ENCODE measurements around the gene IL33. TPM values are rescaled to one million over a fixed set of nuclear protein-coding genes. Genes with fewer than 3 reads are reported as not detected.

The IL33 gene
- total and polyA plus RNA-seq, 2 donors = 9.3 to 14.5 TPM

DNA sequence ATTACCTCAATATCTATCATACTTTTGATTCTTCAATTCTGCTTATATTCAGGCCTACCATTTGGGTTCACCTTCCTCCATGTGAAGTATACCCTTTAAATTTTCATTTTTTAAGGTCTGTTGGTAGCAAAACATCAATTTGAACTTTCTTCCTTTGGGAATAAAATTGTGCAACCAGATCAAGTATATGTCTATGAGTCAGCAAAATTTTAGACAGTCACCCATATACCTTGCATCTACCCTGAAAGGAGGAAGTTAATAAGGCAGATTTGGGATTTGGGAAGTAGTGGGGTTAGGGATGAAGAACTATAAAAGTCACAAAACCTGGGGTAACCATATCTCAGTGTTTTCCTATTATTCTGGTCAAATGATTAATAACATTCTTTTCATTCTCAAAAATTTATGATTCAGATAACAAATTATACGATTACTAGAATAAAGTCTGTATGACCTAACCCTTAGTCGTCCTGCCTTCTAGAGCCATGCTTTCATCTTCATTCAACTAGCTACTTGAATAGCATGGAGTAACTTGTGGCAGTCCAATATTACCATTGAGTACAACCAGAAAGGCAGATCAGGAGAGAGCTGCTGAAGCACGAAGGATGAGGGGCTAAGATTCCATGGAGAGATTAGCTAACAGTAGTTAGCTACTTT is 2.8 kb upstream of the IL33 start:
- Histone ChIP-seq H3K36me3 (ENCODE audit: control insufficient read depth in 2 of 2, insufficient read depth in 2 of 2, low read length in 1 of 2) (no peaks in the 10 kb centered on the region), H3K27ac (ENCODE audit: low read depth in 1 of 2, low read length in 1 of 2) (no peak overlapping the region), H3K4me1 (ENCODE audit: control insufficient read depth in 2 of 2, insufficient read depth in 2 of 2, low read length in 2 of 2) (no peaks in the 10 kb centered on the region), H3K27me3 (ENCODE audit: control insufficient read depth in 2 of 2, insufficient read depth in 1 of 2, low read length in 1 of 2) (peaks cover 0 to 2% of the 10 kb centered on the region in 2 donors), H3K4me3 (ENCODE audit: low read length in 2 of 2) (no peak overlapping the region), H3K9me3 (ENCODE audit: control insufficient read depth in 2 of 2, insufficient read depth in 1 of 2, low read length in 1 of 2) (no peaks in the 10 kb centered on the region)
- no peak for DNase-seq (ENCODE audit: low read depth in 6 of 9, low spot score in 9 of 9)
- 96% methylated on average over 3 of the region's 3 CpGs for WGBS

DNA sequence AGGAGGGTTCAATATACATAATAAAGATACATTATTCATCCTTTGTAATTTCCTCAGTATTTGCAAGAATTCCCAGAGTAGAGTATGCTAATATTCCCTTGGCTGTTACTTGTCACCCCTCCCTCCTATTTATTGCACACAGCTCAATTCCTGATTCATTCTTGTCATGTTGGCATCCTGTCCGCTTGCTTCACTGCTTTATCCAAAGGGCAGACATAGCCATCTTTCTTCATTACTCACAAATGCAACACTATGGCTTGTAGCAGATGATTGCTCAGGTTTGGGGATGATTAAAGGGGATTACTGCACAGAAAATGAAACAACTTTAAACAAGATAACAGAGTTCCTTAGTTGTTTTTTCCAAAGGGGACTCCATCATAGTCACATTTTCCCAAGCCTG is 1.2 kb upstream of the IL33 start:
- H3K27ac ChIP-seq (ENCODE audit: low read depth in 1 of 2, low read length in 1 of 2) = no peak overlapping the region
- WGBS = 93% methylated on average over 1 of the region's 1 CpG

DNA sequence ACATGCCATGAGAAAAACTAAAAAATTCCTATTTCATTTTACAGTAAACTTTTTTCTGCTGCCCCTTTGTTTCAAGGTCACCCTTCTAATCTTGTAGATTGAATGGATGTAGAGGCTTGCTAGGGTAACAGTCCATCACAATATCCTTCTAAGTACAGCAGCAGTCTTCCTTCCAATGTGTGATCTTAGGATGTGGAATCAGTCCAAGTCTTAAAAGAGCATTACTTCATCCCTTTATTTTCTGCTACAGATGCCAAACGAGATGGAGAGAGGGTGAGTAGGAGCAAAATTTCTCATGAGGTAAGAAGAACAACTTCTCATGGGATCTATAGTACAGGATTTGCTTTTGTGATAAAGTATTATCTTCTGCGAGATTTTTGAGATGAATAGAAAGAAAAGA is 704 bp upstream of the IL33 start:
- H3K27me3 ChIP-seq (ENCODE audit: control insufficient read depth in 2 of 2, insufficient read depth in 1 of 2, low read length in 1 of 2) = peaks cover 0 to 3% of the 10 kb centered on the region in 2 donors
- H3K4me3 ChIP-seq (ENCODE audit: low read length in 2 of 2) = no peak overlapping the region
- H3K4me1 ChIP-seq (ENCODE audit: control insufficient read depth in 2 of 2, insufficient read depth in 2 of 2, low read length in 2 of 2) = no peaks in the 10 kb centered on the region
- no peak for DNase-seq (ENCODE audit: low read depth in 6 of 9, low spot score in 9 of 9)
- 88% methylated on average over 2 of the region's 2 CpGs for WGBS
- H3K9me3 ChIP-seq (ENCODE audit: control insufficient read depth in 2 of 2, insufficient read depth in 1 of 2, low read length in 1 of 2) = no peaks in the 10 kb centered on the region
- H3K27ac ChIP-seq (ENCODE audit: low read depth in 1 of 2, low read length in 1 of 2) = no peak overlapping the region
- H3K36me3 ChIP-seq (ENCODE audit: control insufficient read depth in 2 of 2, insufficient read depth in 2 of 2, low read length in 1 of 2) = no peaks in the 10 kb centered on the region

More for the DNA sequence above, 1.2 kb upstream of the IL33 start:
- no peak overlapping the region for H3K4me3 ChIP-seq (ENCODE audit: low read length in 2 of 2)
- H3K27me3 ChIP-seq (ENCODE audit: control insufficient read depth in 2 of 2, insufficient read depth in 1 of 2, low read length in 1 of 2) = peaks cover 0 to 3% of the 10 kb centered on the region in 2 donors
- H3K4me1 ChIP-seq (ENCODE audit: control insufficient read depth in 2 of 2, insufficient read depth in 2 of 2, low read length in 2 of 2) = no peaks in the 10 kb centered on the region
- no peak for DNase-seq (ENCODE audit: low read depth in 6 of 9, low spot score in 9 of 9)
- no peaks in the 10 kb centered on the region for H3K36me3 ChIP-seq (ENCODE audit: control insufficient read depth in 2 of 2, insufficient read depth in 2 of 2, low read length in 1 of 2)
- no peaks in the 10 kb centered on the region for H3K9me3 ChIP-seq (ENCODE audit: control insufficient read depth in 2 of 2, insufficient read depth in 1 of 2, low read length in 1 of 2)

DNA sequence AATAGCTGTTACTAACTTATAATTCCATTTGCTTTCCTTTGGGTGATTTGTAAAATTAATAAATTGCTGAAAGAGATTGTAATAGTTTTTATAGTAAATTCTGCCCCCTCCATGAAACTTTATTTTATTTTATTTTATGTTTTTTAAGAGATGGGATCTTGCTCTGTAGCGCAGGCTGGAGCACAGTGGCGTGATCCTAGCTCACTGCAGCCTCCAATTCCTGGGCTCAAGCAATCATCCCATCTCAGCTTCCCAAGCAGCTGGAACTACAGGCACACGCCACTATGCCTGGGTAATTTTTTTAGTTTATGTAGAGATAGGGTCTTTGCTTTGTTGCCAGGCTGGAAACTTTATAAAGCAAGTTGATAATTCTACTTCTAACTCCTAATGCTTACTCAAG is 395 bp downstream of the IL33 start:
- Histone ChIP-seq H3K36me3 (ENCODE audit: control insufficient read depth in 2 of 2, insufficient read depth in 2 of 2, low read length in 1 of 2) (no peaks in the 10 kb centered on the region), H3K9me3 (ENCODE audit: control insufficient read depth in 2 of 2, insufficient read depth in 1 of 2, low read length in 1 of 2) (no peaks in the 10 kb centered on the region), H3K27ac (ENCODE audit: low read depth in 1 of 2, low read length in 1 of 2) (no peak overlapping the region), H3K4me3 (ENCODE audit: low read length in 2 of 2) (no peak overlapping the region), H3K4me1 (ENCODE audit: control insufficient read depth in 2 of 2, insufficient read depth in 2 of 2, low read length in 2 of 2) (no peaks in the 10 kb centered on the region), H3K27me3 (ENCODE audit: control insufficient read depth in 2 of 2, insufficient read depth in 1 of 2, low read length in 1 of 2) (peaks cover 0 to 3% of the 10 kb centered on the region in 2 donors)
- WGBS = 95% methylated on average over 3 of the region's 3 CpGs
- DNase-seq (ENCODE audit: low read depth in 6 of 9, low spot score in 9 of 9) = no peak

DNA sequence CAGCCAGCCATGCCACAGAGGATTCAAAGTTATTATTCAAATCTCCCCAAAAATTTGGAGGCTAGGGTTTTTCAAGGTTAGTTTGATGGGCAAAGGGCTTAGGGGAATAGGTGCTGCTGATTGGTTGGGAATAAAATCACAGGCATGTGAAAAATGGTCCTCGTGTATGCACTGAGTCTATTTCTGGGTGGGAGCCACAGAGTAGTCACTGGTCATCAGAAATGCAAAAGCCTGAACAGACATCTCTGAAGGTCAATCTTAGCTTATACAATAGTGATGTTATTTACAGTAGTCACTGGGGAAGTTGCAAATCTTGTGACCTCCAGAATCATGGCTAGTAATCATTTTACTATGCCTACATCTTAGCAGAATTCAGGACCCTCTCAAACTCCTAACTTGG is 1.3 kb downstream of the IL33 start:
- peaks cover 0 to 3% of the 10 kb centered on the region in 2 donors for H3K27me3 ChIP-seq (ENCODE audit: control insufficient read depth in 2 of 2, insufficient read depth in 1 of 2, low read length in 1 of 2)
- no peaks in the 10 kb centered on the region for H3K36me3 ChIP-seq (ENCODE audit: control insufficient read depth in 2 of 2, insufficient read depth in 2 of 2, low read length in 1 of 2)
- H3K27ac ChIP-seq (ENCODE audit: low read depth in 1 of 2, low read length in 1 of 2) = no peak overlapping the region
- WGBS = 93% methylated on average over 1 of the region's 1 CpG
- no peak overlapping the region for H3K4me3 ChIP-seq (ENCODE audit: low read length in 2 of 2)
- no peaks in the 10 kb centered on the region for H3K4me1 ChIP-seq (ENCODE audit: control insufficient read depth in 2 of 2, insufficient read depth in 2 of 2, low read length in 2 of 2)
- H3K9me3 ChIP-seq (ENCODE audit: control insufficient read depth in 2 of 2, insufficient read depth in 1 of 2, low read length in 1 of 2) = no peaks in the 10 kb centered on the region
- DNase-seq (ENCODE audit: low read depth in 6 of 9, low spot score in 9 of 9) = no peak

DNA sequence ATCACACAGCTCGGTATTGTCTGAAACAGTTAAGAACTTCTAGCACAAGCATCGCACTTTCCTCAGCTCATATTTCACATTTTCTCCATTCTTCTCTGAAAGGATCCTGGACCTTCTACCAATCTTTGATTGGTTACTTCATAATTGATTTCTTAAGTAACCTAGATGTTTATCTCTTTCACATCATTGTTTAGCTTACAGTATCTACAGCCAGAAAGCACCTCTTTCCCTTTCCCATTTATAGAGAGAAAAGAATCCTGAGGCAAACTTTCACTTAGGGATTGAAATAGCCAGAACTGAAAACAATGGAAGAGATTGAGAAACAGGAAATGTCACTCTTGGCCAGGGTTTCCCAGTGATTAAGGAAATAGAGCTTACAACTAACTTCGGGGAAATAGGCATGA is 2.5 kb downstream of the IL33 start:
- H3K9me3 ChIP-seq (ENCODE audit: control insufficient read depth in 2 of 2, insufficient read depth in 1 of 2, low read length in 1 of 2) = no peaks in the 10 kb centered on the region
- H3K27me3 ChIP-seq (ENCODE audit: control insufficient read depth in 2 of 2, insufficient read depth in 1 of 2, low read length in 1 of 2) = peaks cover 0 to 3% of the 10 kb centered on the region in 2 donors
- H3K4me1 ChIP-seq (ENCODE audit: control insufficient read depth in 2 of 2, insufficient read depth in 2 of 2, low read length in 2 of 2) = no peaks in the 10 kb centered on the region
- no peak overlapping the region for H3K4me3 ChIP-seq (ENCODE audit: low read length in 2 of 2)
- whole genome bisulfite sequencing = 48% methylated on average over 3 of the region's 3 CpGs
- no peak overlapping the region for H3K27ac ChIP-seq (ENCODE audit: low read depth in 1 of 2, low read length in 1 of 2)
- no peak for DNase-seq (ENCODE audit: low read depth in 6 of 9, low spot score in 9 of 9)
- no peaks in the 10 kb centered on the region for H3K36me3 ChIP-seq (ENCODE audit: control insufficient read depth in 2 of 2, insufficient read depth in 2 of 2, low read length in 1 of 2)

DNA sequence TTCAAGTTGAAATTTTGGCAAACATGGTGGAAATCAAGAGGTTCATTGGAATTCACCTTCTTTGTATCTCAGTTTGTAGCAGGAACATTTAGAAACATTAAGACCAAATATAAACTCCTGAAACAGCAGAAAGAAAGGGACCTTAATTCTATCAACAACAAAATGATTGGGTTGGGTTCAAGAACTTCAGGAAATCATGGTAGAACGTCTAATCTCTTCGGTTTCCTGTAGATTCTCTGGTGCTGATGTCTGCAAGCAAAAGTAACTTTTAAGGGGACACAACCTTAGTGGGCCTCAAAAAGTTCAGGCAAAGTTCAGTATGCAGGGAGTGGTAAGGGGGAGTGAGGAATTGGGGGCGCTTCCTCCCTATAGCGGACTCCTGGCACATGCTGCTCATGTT is 3.4 kb downstream of the IL33 start:
- no peak overlapping the region for H3K27ac ChIP-seq (ENCODE audit: low read depth in 1 of 2, low read length in 1 of 2)
- WGBS = 90% methylated on average over 4 of the region's 4 CpGs
- no peak overlapping the region for H3K4me3 ChIP-seq (ENCODE audit: low read length in 2 of 2)
- H3K36me3 ChIP-seq (ENCODE audit: control insufficient read depth in 2 of 2, insufficient read depth in 2 of 2, low read length in 1 of 2) = no peaks in the 10 kb centered on the region
- H3K4me1 ChIP-seq (ENCODE audit: control insufficient read depth in 2 of 2, insufficient read depth in 2 of 2, low read length in 2 of 2) = no peaks in the 10 kb centered on the region
- H3K27me3 ChIP-seq (ENCODE audit: control insufficient read depth in 2 of 2, insufficient read depth in 1 of 2, low read length in 1 of 2) = peaks cover 0 to 3% of the 10 kb centered on the region in 2 donors
- DNase-seq (ENCODE audit: low read depth in 6 of 9, low spot score in 9 of 9) = no peak
- no peaks in the 10 kb centered on the region for H3K9me3 ChIP-seq (ENCODE audit: control insufficient read depth in 2 of 2, insufficient read depth in 1 of 2, low read length in 1 of 2)

DNA sequence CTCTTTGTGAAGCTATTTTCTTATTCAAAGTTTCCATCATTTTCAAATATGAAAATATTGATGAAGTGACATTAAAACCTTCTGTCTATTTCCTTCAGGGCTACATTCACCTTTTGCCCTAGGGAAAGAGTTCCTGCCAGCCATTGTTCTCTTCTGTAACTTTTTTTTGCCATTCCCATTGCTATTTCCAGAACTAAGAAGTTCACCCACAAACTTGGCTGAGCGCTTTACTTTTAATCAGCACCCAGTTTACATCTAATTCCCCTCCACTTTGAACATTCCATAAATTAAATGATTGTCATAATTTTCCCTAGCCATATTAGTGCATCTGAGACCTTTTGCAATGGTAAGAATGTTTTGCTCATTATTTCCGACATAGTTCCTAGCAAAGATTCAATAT is 4.4 kb downstream of the IL33 start:
- Histone ChIP-seq H3K9me3 (ENCODE audit: control insufficient read depth in 2 of 2, insufficient read depth in 1 of 2, low read length in 1 of 2) (no peaks in the 10 kb centered on the region), H3K27ac (ENCODE audit: low read depth in 1 of 2, low read length in 1 of 2) (no peak overlapping the region), H3K36me3 (ENCODE audit: control insufficient read depth in 2 of 2, insufficient read depth in 2 of 2, low read length in 1 of 2) (no peaks in the 10 kb centered on the region), H3K4me3 (ENCODE audit: low read length in 2 of 2) (no peak overlapping the region), H3K4me1 (ENCODE audit: control insufficient read depth in 2 of 2, insufficient read depth in 2 of 2, low read length in 2 of 2) (no peaks in the 10 kb centered on the region), H3K27me3 (ENCODE audit: control insufficient read depth in 2 of 2, insufficient read depth in 1 of 2, low read length in 1 of 2) (peaks cover 0 to 3% of the 10 kb centered on the region in 2 donors)
- DNase-seq (ENCODE audit: low read depth in 6 of 9, low spot score in 9 of 9) = no peak
- 96% methylated on average over 2 of the region's 2 CpGs for WGBS

DNA sequence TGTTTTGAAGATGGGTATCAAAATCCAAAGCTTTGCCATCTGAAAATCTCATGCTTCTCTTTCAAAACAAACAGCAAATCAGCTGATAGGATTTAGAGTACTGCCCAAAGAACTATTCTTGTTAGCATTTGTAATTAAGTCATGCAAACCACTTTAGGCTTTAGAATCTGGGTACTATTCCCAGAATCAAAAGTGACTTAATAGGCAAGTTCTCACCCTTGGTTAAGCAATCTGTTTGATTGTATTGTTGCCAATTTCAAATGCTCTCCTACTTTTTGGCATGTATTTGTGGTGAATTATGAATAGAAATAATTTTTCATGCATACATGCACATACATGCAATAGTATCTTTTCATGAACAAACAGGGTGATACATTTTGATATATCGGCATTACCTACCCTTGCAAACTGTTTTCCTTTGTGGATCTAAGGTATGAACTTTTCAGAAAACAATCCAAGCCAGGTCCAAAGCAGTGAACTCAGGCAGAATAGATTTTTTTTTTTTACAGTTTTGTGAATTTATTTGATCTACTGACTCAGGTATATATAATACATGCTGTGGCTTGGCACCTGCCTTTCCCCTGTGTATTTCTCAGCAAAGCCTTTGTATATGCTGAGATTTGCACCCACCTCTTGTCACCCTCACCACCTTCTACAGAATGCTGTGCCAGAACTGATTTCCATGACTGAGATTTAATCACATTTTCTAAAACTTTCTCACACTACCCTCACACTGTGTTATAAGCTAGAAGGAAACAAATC is 9.0 kb downstream of the IL33 start:
- no peak for DNase-seq (ENCODE audit: low read depth in 6 of 9, low spot score in 9 of 9)
- Histone ChIP-seq H3K27me3 (ENCODE audit: control insufficient read depth in 2 of 2, insufficient read depth in 1 of 2, low read length in 1 of 2) (no peaks in the 10 kb centered on the region), H3K27ac (ENCODE audit: low read depth in 1 of 2, low read length in 1 of 2) (no peak overlapping the region), H3K36me3 (ENCODE audit: control insufficient read depth in 2 of 2, insufficient read depth in 2 of 2, low read length in 1 of 2) (no peaks in the 10 kb centered on the region), H3K9me3 (ENCODE audit: control insufficient read depth in 2 of 2, insufficient read depth in 1 of 2, low read length in 1 of 2) (no peaks in the 10 kb centered on the region), H3K4me3 (ENCODE audit: low read length in 2 of 2) (no peak overlapping the region), H3K4me1 (ENCODE audit: control insufficient read depth in 2 of 2, insufficient read depth in 2 of 2, low read length in 2 of 2) (no peaks in the 10 kb centered on the region)
- WGBS = 87% methylated on average over 1 of the region's 1 CpG
